IPS DF 6.9 (cell line): ENCODE data around the gene GIPC3.
"Not testable (repeated sequence)": the region's sequence is repeated elsewhere in the genome, so short reads cannot be mapped to it uniquely, and the experiment has no call there.

Experiments
- DNase-seq: peaks from one replicate; pipeline ENCODE4 v3.0.0-alpha.2; 2013; ENCODE audit warnings: low read depth, low spot score
- H3K27ac ChIP-seq: one replicate; pipeline ENCODE4 v1.5.1; 2013; ENCODE audit warnings: low read length, control low read depth
- H3K27me3 ChIP-seq: 2 replicates; pipeline ENCODE4 v1.6.1; 2013; ENCODE audit warnings: mild to moderate bottlenecking, low read length; ENCODE audit not compliant: control insufficient read depth, insufficient read depth
- H3K36me3 ChIP-seq: 2 replicates; pipeline ENCODE4 v1.6.1; 2013; ENCODE audit warnings: low read length; ENCODE audit not compliant: control insufficient read depth, insufficient read depth
- H3K4me1 ChIP-seq: 2 replicates; pipeline ENCODE4 v1.6.1; 2013; ENCODE audit warnings: low read length; ENCODE audit not compliant: control insufficient read depth, insufficient read depth
- H3K4me3 ChIP-seq: 2 replicates; pipeline ENCODE4 v1.5.1; 2013; ENCODE audit warnings: mild to moderate bottlenecking, low read length
- H3K9me3 ChIP-seq: 2 replicates; pipeline ENCODE4 v1.6.1; 2013; ENCODE audit warnings: low read length, inconsistent platforms; ENCODE audit not compliant: control insufficient read depth, insufficient read depth
- WGBS: extraction: QIAGEN DNeasy Blood & Tissue Kit; methylation state at CpG from one replicate; pipeline ENCODE4 v1.1.7; 2013; ENCODE audit warnings: mixed read lengths, missing lambda C conversion rate; ENCODE audit not compliant: insufficient read length, insufficient coverage; 5-methylcytosine and 5-hydroxymethylcytosine counted together

The GIPC3 gene

GRCh38 chr19:3620817-3621547 is 35.7 kb downstream of the GIPC3 start:
- DNase-seq = no peak
- no CpG with 5 or more reads among the region's 24 CpGs for WGBS
- Histone ChIP-seq H3K4me3 (no peak overlapping the region), H3K9me3 (no peaks in the 10 kb centered on the region), H3K27me3 (no peaks in the 10 kb centered on the region), H3K36me3 (peaks cover 6% of the 10 kb centered on the region), H3K27ac (no peak overlapping the region), H3K4me1 (no peaks in the 10 kb centered on the region; the same call in 1 of the 2 replicates)

GRCh38 chr19:3621689-3622088 is 36.4 kb downstream of the GIPC3 start:
- Histone ChIP-seq H3K4me1 (no peaks in the 10 kb centered on the region; the same call in 1 of the 2 replicates), H3K9me3 (no peaks in the 10 kb centered on the region), H3K27me3 (no peaks in the 10 kb centered on the region), H3K4me3 (no peak overlapping the region), H3K36me3 (peaks cover 6% of the 10 kb centered on the region), H3K27ac (no peak overlapping the region)
- WGBS = no CpG with 5 or more reads among the region's 15 CpGs
- no peak for DNase-seq

GRCh38 chr19:3622224-3622623 is 36.9 kb downstream of the GIPC3 start:
- Histone ChIP-seq H3K4me1 (no peaks in the 10 kb centered on the region; the same call in 1 of the 2 replicates), H3K36me3 (peaks cover 6% of the 10 kb centered on the region), H3K9me3 (no peaks in the 10 kb centered on the region), H3K27me3 (no peaks in the 10 kb centered on the region), H3K27ac (no peak overlapping the region), H3K4me3 (no peak overlapping the region)
- no CpG with 5 or more reads among the region's 12 CpGs for WGBS
- DNase-seq = no peak

DNA sequence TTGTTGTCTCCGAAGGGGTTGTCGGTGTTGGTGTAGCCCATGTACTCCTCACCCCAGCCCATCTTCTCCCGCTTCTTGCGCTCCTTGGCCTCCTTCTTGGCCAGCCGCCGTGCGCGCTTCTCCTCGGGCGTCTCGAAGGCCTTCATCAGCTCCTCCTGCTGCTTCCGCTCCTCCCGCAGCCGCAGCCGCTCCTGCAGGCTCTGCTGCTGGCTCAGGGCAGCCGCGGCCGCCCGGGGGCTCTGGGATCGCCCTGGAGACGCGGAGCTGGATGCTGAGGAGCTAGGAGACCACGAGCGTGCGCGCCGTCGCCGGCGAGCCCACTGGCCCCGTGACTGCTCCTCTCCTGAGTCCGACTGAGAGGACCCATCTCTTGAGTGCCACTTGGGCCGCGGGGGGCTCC is 38.4 kb downstream of the GIPC3 start:
- H3K27ac ChIP-seq = no peak overlapping the region
- no peaks in the 10 kb centered on the region for H3K4me1 ChIP-seq
- H3K9me3 ChIP-seq = no peaks in the 10 kb centered on the region
- no peaks in the 10 kb centered on the region for H3K27me3 ChIP-seq
- WGBS = no CpG with 5 or more reads among the region's 34 CpGs
- peaks cover 6% of the 10 kb centered on the region for H3K36me3 ChIP-seq
- no peak for DNase-seq
- H3K4me3 ChIP-seq = no peak overlapping the region

GRCh38 chr19:3625996-3626472 is 40.8 kb downstream of the GIPC3 start:
- no peak for DNase-seq
- no peaks in the 10 kb centered on the region for H3K27me3 ChIP-seq
- H3K36me3 ChIP-seq = peaks cover 6% of the 10 kb centered on the region
- no peak overlapping the region for H3K27ac ChIP-seq
- H3K4me1 ChIP-seq = no peaks in the 10 kb centered on the region
- WGBS = no CpG with 5 or more reads among the region's 21 CpGs
- peak overlapping the region; percentile 89 for H3K4me3 ChIP-seq
- H3K9me3 ChIP-seq = no peaks in the 10 kb centered on the region

DNA sequence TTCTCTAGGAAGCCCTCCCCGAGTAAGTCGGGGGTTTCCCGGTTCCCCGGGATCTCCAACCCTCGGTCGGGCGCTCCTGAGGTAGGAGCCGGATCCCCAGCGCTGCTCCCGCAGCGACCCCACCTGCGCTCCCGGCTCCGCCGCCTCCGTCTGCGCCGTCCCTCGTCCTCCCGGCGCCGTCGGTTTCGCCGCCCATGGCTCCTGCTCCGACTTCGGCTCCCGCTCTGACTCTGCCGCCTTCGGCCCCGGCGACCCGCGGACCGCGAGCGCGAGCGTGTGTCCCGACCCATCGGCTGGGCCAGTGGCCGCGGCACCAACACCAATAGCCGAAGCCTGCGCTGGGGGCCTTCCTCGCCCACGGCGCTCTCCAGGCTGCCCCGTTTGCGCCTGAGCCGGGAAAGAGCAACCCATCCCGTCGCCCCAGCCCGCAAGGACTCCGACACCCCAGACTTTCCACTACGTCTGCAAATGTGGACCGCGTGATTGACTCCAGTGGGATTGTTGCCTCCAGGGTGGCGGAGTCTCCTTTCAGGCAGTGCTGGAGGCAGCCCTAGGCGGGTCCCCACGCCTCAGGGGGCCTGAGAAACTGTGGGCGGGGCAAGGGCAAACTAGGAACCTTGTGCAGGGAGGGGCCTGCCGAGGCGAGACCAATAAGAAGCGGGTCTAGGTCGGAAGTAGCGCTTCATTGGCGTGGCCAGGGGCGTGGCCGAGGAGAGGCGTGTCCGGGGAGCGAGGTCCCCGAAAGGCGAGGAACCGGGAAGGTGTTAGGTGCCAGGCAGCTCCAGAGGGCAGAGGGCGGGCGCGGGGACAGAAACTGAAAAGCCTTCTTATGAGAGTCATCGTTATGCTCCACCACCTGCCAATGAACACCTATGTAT is 41.4 kb downstream of the GIPC3 start, which contains the start of gene CACTIN:
Gene CACTIN, minus strand, starts transcription at position 318 of the 878 bp plus-strand sequence. Its CDS starts 28 bp downstream, at position 290.
- Histone ChIP-seq H3K9me3 (no peaks in the 10 kb centered on the region), H3K4me1 (no peaks in the 10 kb centered on the region), H3K27me3 (no peaks in the 10 kb centered on the region), H3K36me3 (peaks cover 6% of the 10 kb centered on the region), H3K4me3 (peak within 1 kb of the TSS; percentile 89), H3K27ac (no peak within 1 kb of the TSS)
- DNase-seq = peak; percentile 94
- no CpG with 5 or more reads among the region's 80 CpGs for WGBS

- no peak overlapping the region for H3K27ac ChIP-seq
- DNase-seq = no peak
- no peak overlapping the region for H3K4me3 ChIP-seq
These were observed 42.1 kb downstream of the GIPC3 start for GRCh38 chr19:3627351-3627723.

DNA sequence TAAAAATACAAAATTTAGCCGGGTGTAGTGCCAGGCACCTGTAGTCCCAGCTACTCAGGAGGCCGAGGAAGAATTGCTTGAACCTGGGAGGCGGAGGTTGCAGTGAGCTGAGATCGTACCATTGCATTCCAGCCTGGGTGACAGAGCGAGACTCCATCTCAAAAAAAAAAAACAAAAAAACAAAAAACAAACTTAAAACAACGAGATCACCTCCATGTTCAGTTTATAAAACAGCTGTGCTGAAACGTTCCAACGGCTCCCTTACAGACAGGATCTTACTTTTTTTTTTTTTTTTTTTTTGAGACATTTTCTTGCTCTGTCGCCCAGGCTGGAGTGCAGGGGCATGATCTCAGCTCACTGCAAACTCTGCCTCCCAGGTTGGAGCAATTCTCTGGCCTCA is 43.5 kb downstream of the GIPC3 start:
- no CpG with 5 or more reads among the region's 9 CpGs for WGBS
- H3K36me3 ChIP-seq, H3K4me1 ChIP-seq, H3K4me3 ChIP-seq, DNase-seq, H3K27ac ChIP-seq, H3K27me3 ChIP-seq, H3K9me3 ChIP-seq: not testable (repeated sequence)

More at GRCh38 chr19:3627351-3627723, 42.1 kb downstream of the GIPC3 start:
- no peaks in the 10 kb centered on the region for H3K4me1 ChIP-seq
- no peaks in the 10 kb centered on the region for H3K9me3 ChIP-seq
- peaks cover 6% of the 10 kb centered on the region for H3K36me3 ChIP-seq
- no CpG with 5 or more reads among the region's 7 CpGs for WGBS
- no peaks in the 10 kb centered on the region for H3K27me3 ChIP-seq

- Histone ChIP-seq H3K36me3 (no peaks in the 10 kb centered on the region; the same call in 1 of the 2 replicates), H3K4me1 (no peaks in the 10 kb centered on the region), H3K9me3 (no peaks in the 10 kb centered on the region), H3K4me3 (no peak overlapping the region), H3K27ac (no peak overlapping the region), H3K27me3 (no peaks in the 10 kb centered on the region)
- no peak for DNase-seq
- WGBS = no CpG with 5 or more reads among the region's 43 CpGs
These were observed 46.0 kb downstream of the GIPC3 start for GRCh38 chr19:3631053-3631861.

GRCh38 chr19:3632098-3632497 is 46.8 kb downstream of the GIPC3 start:
- no peaks in the 10 kb centered on the region for H3K4me1 ChIP-seq
- no peak overlapping the region for H3K4me3 ChIP-seq
- peaks cover 5% of the 10 kb centered on the region; the same call in 1 of the 2 replicates for H3K36me3 ChIP-seq
- no peaks in the 10 kb centered on the region for H3K27me3 ChIP-seq
- WGBS = no CpG with 5 or more reads among the region's 16 CpGs
- no peaks in the 10 kb centered on the region for H3K9me3 ChIP-seq
- no peak for DNase-seq
- no peak overlapping the region for H3K27ac ChIP-seq
